Measurements from ENCODE around the gene GNMT. TPM values are rescaled to one million over a fixed set of nuclear protein-coding genes. Genes with fewer than 3 reads are reported as not detected.
A peak's percentile ranks its signal among the peaks of the same experiment; 100 is the strongest.

GNMT gene
- total and polyA plus RNA-seq, 2 donors (not counting 1 experiment from before 2014, with no cell fraction given) = 2.0 to 5.9 TPM

- Mint-ChIP-seq H3K9me3 (ENCODE audit: insufficient read depth) (no peaks in the 10 kb centered on the region), H3K27me3 (no peaks in the 10 kb centered on the region), H3K4me1 (peaks cover 13% of the 10 kb centered on the region), H3K4me3 (no peak overlapping the region), H3K27ac (no peak overlapping the region)
- no CpG with 5 or more reads among the region's 8 CpGs for WGBS (ENCODE audit: insufficient coverage)
- Histone ChIP-seq H3K27me3 (replicated peaks in 1 of 4; ENCODE audit: control extremely low read depth in 1 of 4, control insufficient read depth in 3 of 4, insufficient read depth in 4 of 4, low read length in 3 of 4) (peaks cover 0 to 12% (median 3%) of the 10 kb centered on the region in 4 experiments), H4K20me1 (ENCODE audit: control insufficient read depth, insufficient read depth, low read length, poor library complexity, severe bottlenecking) (no peaks in the 10 kb centered on the region), H3K4me1 (ENCODE audit: control insufficient read depth in 2 of 2, insufficient read depth in 2 of 2, low read length in 2 of 2) (peaks cover 9 to 16% of the 10 kb centered on the region in 2 donors), H3K4me3 (ENCODE audit: control extremely low read depth in 1 of 5, extremely low read depth in 1 of 5, insufficient read depth in 1 of 5, low read depth in 2 of 5, low read length in 4 of 5) (no peak overlapping the region), H3K9me3 (ENCODE audit: control extremely low read depth in 1 of 3, control insufficient read depth in 2 of 3, insufficient read depth in 1 of 3, low read length in 2 of 3) (no peaks in the 10 kb centered on the region), H3K27ac (ENCODE audit: low read length in 2 of 2) (no peak overlapping the region), H3K79me2 (ENCODE audit: control insufficient read depth, insufficient read depth, low read length) (no peaks in the 10 kb centered on the region), H3K4me2 (replicated peaks; ENCODE audit: low read depth, low read length, poor library complexity, severe bottlenecking) (no peak overlapping the region), H2AFZ (ENCODE audit: insufficient read depth, low read depth, low read length, poor library complexity, severe bottlenecking) (no peak overlapping the region), H3K36me3 (replicated peaks in 1 of 2; ENCODE audit: control extremely low read depth in 1 of 2, control insufficient read depth in 1 of 2, extremely low read depth in 1 of 2, insufficient read depth in 2 of 2, low read length in 1 of 2) (no peaks in the 10 kb centered on the region), H3K9ac (ENCODE audit: low read length) (no peak overlapping the region)
- TF ChIP-seq EZH2 (IDR thresholded peaks at IDR 0.05; ENCODE audit: borderline replicate concordance, insufficient read depth, low read depth, low read length, poor library complexity, severe bottlenecking) (no peak), CTCF (IDR thresholded peaks at IDR 0.05) (no peak)
- no peak for ATAC-seq (ENCODE audit: low read depth)
- intact Hi-C loops (cut with micrococcal nuclease) = no loop called here
- CTCF ChIA-PET = no interaction called here
- POLR2A ChIA-PET = no interaction called here
- no peak for DNase-seq
Observed at GRCh38 chr6:42958125-42958524, 2.4 kb upstream of the GNMT start.

GRCh38 chr6:42959917-42960242 lies 674 bp upstream of the GNMT start:
- Histone ChIP-seq H3K79me2 (ENCODE audit: control insufficient read depth, insufficient read depth, low read length) (no peaks in the 10 kb centered on the region), H3K27me3 (replicated peaks in 1 of 4; ENCODE audit: control extremely low read depth in 1 of 4, control insufficient read depth in 3 of 4, insufficient read depth in 4 of 4, low read length in 3 of 4) (peaks cover 0 to 12% (median 3%) of the 10 kb centered on the region in 4 experiments), H3K4me1 (ENCODE audit: control insufficient read depth in 2 of 2, insufficient read depth in 2 of 2, low read length in 2 of 2) (peaks cover 9 to 16% of the 10 kb centered on the region in 2 donors), H3K36me3 (replicated peaks in 1 of 2; ENCODE audit: control extremely low read depth in 1 of 2, control insufficient read depth in 1 of 2, extremely low read depth in 1 of 2, insufficient read depth in 2 of 2, low read length in 1 of 2) (peaks cover 0 to 8% of the 10 kb centered on the region in 2 experiments), H3K4me3 (ENCODE audit: control extremely low read depth in 1 of 5, extremely low read depth in 1 of 5, insufficient read depth in 1 of 5, low read depth in 2 of 5, low read length in 4 of 5) (peak overlapping the region in 3 of 5 experiments; percentile 50 to 61 (median 57)), H3K9me3 (ENCODE audit: control extremely low read depth in 1 of 3, control insufficient read depth in 2 of 3, insufficient read depth in 1 of 3, low read length in 2 of 3) (no peaks in the 10 kb centered on the region), H2AFZ (ENCODE audit: insufficient read depth, low read depth, low read length, poor library complexity, severe bottlenecking) (peak overlapping the region; percentile 77), H3K27ac (ENCODE audit: low read length in 2 of 2) (no peak overlapping the region), H3K9ac (ENCODE audit: low read length) (peak overlapping the region; percentile 65), H3K4me2 (replicated peaks; ENCODE audit: low read depth, low read length, poor library complexity, severe bottlenecking) (peak overlapping the region; percentile 85), H4K20me1 (ENCODE audit: control insufficient read depth, insufficient read depth, low read length, poor library complexity, severe bottlenecking) (no peaks in the 10 kb centered on the region)
- CTCF ChIA-PET = interaction anchor here (1.0 kb wide), 1 partner anchor 59 kb away, joined by 3 read pairs; no protein-coding TSS in a partner anchor
- POLR2A ChIA-PET = interaction anchor here (0.5 to 1.4 kb wide), 3 partner anchors 16 to 103 kb away, joined by 3 to 7 read pairs (median 3); no protein-coding TSS in a partner anchor
- no peak overlapping the region for H3K27ac Mint-ChIP-seq
- no peaks in the 10 kb centered on the region for H3K9me3 Mint-ChIP-seq (ENCODE audit: insufficient read depth)
- intact Hi-C loops (cut with micrococcal nuclease) = loop anchor here (2.0 to 5.0 kb wide), 2 partner anchors 19 to 58 kb away; partner anchors contain the start of gene PEX6
- H3K27me3 Mint-ChIP-seq = no peaks in the 10 kb centered on the region
- no peak for ATAC-seq (ENCODE audit: low read depth)
- 64% methylated on average over 9 of the region's 13 CpGs for WGBS (ENCODE audit: insufficient coverage)
- peaks cover 13% of the 10 kb centered on the region for H3K4me1 Mint-ChIP-seq
- H3K4me3 Mint-ChIP-seq = peak overlapping the region; percentile 78
- TF ChIP-seq CTCF (IDR thresholded peaks at IDR 0.05) = no peak
- TF ChIP-seq EZH2 (IDR thresholded peaks at IDR 0.05; ENCODE audit: borderline replicate concordance, insufficient read depth, low read depth, low read length, poor library complexity, severe bottlenecking) = no peak
- DNase-seq = no peak
